HG03342 (cell line): Measurements from ENCODE around the gene SPTLC1.
"Not testable (repeated sequence)": the region's sequence is repeated elsewhere in the genome, so short reads cannot be mapped to it uniquely, and the experiment has no call there.

Experiments
- ATAC-seq: cut with Tn5 transposase; IDR thresholded peaks from one replicate; pipeline ENCODE4 v1.9.1; 2021; ENCODE audit warnings: mild to moderate bottlenecking, moderate library complexity; ENCODE audit not compliant: unreplicated experiment

Gene SPTLC1

DNA sequence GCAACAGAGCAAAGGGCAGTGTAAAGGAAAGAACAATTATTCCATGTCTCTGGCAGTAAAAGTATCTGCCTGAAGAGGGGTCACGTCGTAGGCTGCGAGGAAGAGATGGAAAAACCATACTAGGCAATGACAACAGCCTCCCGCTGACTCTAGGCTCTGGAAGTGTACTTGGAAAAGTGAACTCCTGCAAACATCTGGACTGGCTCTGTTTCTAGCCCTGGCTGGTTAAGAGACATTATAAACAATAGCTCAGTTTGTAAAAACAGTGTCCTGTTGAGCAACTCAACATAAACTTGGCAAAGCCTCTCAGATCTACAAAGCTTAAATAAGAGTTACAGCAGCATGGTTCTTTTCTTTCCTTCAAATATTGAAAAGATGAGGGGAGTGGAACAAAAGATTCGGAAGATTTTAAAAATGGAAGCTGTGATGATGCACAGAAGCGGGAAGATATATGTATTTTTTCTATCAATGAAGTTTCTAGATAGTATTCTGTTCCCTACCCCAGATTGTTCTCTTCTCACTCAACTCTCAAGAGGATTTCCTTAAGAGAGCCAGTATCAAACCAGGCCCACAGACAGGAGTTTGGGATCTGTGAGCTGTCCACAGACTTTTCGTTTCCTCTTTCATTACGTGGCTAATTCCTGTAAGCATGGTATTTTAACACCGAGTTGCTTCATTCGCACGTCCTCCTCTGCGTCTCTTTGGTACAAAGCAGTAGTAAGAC, 79.4 kb downstream of the SPTLC1 start:
- ATAC-seq, result no peak

DNA sequence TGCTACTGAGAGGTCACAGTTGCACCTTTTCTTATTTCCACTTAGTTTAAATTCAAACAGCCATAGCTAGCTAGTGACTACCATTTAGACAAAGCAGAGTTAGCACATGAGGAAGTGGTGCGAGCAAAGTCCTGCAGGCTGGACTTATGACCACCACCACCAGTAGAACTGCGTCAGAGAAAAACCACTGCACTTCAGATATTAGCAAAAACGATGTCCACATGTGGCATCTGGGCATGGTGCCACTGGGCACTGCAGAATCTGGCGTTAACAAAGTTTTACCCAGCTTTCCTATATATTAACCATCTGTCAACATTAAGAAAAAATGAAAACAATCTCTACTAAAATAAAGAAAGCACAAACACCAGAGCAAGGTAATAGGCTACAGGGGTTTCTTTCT, 80.1 kb downstream of the SPTLC1 start:
- no peak for ATAC-seq

DNA sequence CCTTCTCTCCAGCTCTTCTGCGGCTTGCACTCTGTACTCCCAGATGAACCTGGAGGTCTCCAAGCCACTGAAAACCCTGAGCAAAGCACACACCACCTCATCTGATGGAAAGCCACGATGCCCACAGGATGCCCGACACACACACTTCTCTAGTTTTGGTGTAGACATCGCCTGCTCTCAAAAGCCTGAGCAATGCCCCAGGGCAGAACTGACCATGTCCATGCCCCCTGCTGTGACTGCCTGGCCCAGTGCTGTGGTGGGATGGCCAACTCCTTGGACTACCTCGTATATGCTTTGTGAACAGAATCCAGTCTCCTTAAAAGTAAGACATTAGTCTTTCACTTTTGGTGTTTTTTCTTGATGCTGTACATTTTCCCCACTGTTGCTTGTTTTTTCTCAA, 81.2 kb downstream of the SPTLC1 start:
- no peak for ATAC-seq

DNA sequence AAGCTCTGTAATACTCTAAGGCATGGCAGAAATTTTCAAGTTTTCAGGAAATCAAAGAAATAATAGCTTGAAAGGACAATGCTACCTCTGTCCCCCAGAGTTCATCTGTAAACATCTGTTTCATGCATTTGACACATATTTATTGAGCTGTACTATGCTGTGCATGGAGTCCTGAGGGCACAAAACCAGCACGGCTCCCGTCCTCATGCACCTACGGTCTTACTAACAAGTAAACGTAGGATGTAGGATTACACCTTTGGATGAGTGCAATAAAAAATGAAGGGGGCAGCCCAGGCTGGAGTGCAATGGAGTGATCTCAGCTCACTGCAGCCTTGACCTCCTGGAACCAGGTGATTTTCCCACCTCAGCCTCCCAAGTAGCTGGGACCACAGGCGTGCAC, 81.9 kb downstream of the SPTLC1 start:
- no peak for ATAC-seq

DNA sequence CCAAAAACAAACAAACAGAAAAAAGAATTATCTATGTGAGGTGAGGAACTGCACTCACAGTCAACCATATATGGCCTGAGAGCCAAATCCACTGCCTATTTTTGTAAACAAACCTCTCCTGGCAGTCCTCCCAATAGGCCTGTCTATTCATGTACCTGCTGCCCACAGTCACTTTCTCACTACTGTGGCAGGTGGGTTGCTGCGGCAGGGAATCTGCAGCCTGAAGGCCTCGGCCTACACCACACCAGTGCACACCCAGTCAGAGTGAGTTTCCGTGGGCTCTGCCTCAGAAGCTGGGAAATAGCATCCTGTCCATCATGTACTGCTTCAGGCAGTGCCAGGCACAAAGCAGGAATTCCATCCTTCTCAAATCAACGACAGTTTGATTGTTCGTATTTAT, 82.3 kb downstream of the SPTLC1 start:
- no peak for ATAC-seq

DNA sequence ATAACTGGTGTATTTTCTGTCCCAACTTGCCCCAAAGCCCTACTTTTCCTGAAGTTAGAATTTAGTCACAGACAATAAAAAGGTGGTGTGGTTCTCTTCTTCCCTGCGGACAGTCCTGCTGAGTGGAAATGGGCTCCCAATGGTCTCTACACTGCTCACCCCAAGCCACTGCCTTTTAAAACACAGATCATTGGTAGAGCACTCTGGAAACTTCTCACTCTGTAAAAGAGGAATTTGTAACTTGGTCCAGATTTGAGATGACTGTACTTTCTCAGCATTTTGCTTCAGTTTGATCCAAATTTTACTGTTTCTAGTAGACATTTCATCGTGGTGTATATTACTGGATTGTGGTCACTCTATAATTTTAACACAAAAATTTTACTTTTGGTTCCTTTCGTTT, 84.8 kb downstream of the SPTLC1 start:
- ATAC-seq, result no peak

DNA sequence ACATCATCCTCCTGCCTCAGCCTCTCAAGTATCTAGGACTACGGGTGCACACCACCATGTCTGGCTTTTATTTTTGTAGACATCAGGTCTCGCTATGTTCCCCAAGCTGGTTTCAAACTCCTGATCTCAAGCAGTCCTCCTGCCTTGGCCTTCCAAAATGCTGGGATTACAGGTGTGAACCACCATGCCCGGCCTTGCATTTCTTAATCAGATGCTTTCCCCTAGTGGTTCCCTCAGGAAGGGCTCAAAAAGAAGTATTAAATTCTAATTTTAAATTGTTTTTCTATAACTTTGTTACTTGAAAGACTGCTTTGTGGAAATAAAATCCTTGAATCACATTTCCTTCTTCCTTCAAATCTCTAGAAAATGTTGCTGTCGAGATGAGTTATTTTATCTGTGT, 85.7 kb downstream of the SPTLC1 start:
- ATAC-seq, result no peak

DNA sequence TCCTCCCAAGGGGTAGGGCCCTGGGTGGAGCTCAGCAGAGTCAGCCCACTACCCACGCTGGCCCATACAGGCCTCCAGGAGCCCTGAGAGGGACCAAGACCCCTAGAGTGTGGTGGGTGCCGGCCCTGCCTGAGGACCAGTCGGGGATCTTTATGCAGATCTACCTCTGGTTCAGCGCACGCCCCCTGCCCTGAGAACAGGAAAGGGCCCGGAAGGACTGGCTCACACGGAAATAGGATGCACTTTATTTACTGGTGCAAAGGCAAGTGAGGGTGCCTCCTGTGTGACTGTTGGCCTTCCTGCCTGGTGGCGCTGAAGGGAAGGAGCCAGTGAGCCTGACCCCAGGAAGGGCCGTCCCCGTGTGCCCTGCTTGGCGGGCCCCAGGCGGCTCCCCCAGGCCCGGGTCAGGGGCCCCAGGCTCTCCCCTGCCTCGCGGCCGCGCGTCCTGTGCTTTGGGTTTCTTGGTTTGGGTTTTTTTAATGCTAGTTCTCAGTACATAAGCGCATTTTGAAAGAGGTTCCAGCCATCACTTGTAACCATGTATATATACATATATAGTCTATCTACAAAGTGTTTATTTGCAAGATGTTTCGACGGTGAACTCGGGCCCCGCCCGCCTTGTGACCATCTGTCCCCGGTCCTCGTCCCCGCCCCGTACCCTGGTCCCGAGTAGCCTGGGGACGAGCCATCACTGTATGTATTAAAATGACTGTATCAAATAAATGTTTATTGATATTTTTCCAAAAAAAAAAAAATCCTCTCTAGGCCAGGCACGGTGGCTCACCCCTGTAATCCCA, 88.8 kb downstream of the SPTLC1 start:
- no peak for ATAC-seq

DNA sequence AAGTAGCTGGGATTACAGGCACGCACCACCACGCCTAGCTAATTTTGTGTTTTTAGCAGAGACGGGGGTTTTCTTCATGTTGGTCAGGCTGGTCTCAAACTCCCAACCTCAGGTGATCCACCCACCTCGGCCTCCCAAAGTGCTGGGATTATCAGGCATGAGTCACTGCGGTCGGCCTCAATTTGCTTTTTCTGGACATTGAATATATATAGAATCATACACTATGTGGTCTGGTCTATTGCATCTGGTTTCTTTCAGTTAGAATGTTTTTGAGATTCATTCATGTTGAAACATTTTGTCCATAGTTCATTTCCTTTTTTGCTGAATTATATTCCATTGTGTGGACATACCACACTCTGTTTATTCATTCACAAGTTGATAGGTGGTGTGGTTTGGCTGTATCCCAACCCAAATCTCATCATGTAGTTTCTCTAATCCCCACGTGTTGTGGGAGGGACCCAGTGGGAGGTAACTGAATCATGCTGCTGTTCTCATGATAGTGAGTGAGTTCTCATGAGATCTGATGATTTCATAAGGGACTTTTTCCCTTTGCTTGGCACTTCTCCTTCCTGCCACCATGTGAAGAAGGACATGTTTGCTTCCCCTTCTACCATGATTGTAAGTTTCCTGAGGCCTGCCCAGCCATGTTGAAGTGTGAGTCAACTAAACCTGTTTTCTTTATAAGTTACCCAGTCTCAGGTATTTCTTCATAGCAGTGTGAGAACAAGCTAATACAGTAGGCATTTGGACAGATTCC, 93.2 kb downstream of the SPTLC1 start:
- not testable (repeated sequence) for ATAC-seq

DNA sequence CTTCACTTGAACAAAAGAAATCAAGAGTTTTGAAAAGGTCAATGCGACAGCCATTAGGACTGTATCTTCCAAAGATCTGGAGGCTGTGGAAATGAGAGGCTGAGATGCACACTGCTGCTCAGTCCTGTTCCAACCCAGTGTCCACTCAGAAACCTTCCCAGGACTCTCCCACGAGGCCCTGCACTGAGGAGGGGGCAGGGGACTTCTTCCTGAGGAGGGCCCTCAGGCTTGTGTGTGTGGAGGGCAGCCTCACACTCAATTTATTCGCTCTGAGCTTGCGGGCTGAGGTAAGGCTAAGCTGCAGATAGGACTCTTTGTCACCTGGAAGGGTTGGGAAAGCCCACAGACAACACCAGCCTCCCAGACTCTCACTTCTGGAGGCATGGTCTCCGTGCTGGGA, 95.6 kb downstream of the SPTLC1 start:
- no peak for ATAC-seq

DNA sequence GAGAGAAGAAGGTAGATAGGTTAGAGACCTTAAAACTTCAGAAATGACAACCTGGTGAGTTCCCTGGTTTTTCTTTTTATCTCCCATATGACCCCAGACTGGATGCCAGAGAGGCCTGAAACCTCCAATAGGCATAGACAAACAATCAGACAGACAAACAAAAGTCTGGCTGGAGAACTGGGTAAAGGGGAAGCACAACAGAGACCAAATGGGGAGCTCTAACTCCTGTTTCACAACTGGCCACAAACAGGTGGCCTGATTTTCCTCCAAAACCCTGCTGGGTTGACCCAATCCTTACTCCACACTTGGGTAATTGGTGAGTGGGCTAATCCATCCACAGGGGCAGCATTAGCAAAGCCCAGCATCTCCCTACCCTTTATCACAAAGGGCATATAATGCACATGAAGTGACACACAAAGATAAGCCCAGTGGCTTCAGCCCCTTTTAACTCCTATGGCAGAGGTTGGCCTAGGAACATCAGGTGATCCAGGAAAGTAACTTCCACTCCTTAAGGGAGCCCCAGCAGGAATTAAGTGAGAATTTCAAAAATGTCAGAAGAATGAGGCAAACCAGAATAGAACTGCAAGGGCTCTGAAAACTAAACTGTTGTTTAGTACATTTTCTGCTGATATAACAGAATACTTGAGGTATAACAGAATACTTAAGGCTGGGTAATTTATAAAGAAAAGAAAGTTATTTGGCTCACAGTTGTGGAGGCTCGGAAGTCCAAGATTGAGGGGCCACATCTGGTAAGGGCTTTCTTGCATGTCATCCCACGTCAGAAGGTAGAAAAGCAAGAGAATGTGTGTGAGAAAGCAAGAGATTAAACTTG, 104.3 kb downstream of the SPTLC1 start:
- no peak for ATAC-seq

DNA sequence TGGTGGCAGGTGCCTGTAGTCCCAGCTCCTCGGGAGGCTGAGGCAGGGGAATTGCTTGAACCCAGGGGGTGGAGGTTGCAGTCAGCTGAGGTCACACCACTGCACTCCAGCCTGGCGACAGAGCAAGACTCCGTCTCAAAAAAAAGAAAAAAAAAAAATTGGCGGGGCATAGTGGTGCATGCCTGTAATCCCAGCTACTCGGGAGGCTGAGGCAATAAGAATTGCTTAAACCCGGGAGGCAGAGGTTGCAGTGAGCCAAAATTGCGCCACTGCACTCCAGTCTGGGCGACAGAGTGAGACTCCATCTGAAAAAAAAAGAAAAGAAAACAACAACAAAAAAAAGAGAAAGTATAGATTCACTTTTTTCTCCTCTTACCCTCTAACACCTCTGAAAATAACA, 105.0 kb downstream of the SPTLC1 start:
- ATAC-seq, result not testable (repeated sequence)

DNA sequence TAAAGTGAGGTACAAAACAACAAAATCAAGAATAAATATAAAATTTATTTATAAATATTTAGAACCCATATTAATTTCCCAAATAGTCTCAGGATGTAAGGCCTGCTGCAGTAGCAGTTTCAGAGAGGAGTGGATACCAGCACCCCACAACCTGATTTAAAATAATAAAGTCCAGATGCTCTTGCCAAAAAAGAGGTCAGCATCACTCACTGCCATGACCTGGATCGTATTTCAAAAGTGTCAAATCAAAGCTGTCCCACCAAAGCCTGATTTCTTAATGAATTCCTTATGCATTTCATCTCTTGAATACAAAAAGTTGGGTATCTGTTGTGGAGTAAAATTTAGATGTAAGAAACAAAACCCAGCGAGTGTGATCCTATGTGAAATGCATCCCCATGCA, 107.2 kb downstream of the SPTLC1 start:
- no peak for ATAC-seq

DNA sequence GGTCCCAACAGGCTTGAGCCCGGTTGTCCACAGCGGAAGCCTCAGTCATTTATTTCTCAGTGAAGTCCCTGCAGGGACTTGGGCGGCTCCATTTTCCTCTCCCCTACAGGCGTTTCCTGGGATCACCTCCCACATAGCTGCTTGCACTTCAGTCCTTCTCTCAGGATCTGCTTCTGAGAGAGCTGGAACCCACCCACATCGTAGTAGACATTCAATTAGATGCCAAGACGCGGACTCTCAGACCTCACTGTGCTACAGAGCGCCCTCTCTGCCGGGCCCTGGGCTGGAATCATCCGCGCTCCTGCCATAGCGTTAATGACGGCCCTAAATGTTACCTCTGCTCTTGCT, 111.2 kb downstream of the SPTLC1 start:
- no peak for ATAC-seq

DNA sequence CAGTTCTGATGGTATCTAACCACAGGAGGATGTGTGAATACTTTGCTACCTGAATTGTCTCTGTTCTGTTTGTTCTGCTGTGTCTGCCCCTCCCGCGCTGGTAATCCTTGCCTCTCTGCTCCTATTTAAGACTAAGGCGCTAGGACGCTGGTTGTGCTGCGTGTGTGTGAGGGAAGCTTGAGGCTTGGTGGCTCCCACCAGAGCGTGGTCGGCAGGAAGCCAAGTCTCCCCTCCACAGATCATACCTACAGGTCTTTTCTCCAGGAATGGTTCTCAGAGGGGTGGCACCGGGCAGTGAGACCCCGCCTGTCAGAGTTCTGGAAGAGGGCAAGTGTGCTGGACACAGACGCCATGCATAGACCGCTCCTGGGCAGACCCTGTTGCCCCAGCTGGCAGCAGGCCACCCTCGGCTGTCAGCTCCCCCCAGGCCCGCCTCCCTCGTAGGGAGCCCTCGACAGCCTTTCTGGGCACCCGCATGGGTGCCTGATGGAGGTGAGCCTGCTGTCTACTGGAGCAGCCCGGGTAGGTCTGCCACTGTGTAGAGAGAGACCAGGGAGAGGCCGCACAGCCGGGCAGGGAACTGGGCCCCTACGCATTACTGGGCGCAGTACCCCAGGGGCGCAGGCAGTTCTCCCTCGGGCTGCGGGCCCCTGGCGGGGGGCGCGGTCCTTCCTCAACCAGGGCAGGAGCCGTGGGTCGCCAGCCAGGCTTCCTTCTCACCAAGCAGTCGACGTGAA, 111.7 kb downstream of the SPTLC1 start:
- no peak for ATAC-seq

DNA sequence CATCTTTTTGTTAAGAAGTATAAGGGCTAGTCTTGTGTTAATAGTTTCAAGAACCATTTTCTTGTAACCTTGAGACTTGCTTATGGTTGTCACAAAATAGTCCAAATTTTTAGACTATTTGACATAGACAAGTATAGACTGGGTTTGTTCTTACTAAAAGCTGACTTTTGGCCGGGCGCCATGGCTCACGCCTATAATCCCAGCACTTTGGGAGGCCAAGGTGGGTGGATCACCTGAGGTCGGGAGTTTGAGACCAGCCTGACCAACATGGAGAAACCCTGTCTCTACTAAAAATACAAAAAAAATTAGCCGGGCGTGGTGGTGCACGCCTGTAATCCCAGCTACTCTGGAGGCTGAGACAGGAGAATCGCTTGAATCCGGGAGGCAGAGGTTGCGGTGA, 113.3 kb downstream of the SPTLC1 start:
- not testable (repeated sequence) for ATAC-seq

DNA sequence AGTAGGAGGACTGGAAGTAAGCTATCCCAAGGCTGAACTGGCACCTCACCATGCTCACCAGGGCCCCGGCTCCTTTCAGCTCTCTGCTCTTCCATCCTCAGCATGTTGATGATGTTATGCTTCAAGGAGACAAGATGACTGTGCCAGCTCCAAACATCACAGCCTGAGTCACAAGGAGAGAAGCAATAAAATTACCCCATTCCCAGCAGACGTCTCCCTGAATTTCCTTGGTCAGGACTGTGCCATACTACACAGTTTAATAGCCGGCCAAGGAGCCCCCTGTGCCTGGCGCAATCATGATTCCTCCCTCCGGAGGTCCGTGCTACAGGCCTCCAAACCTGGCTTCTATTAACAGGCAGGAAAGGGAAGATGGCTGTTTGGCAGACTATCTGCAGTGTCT, 114.0 kb downstream of the SPTLC1 start:
- ATAC-seq, result no peak

DNA sequence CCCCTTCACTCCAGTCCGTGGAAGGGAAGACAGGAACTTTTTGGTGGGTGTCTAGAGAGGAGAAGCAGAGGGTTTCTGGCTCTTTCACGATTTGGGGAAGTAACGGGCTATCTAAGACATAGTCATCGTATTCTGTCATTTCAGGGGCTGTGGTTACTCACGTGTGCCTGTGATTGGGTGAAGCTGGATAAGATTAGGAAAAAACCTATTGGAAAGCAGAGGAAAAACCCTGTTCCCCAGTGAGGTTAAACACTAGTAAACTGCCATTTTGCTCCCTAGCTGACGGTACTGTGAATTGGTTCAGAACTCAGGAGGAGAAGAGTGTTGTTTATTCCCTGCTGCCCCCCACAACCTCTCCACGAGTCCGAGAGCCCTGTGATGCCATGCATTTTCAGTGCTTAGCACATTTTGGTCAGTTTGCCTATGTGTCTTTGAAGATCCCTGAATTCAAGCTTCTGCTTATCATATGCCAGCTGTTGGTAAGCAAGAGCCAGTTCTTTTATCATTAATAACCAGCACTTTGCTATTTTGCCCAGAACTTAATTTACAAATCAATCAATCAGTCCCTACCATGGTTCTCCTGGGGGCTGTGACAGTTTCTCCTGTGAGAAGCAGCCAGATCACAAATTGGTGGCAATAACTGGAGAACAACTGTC, 120.1 kb downstream of the SPTLC1 start:
- ATAC-seq, result no peak

DNA sequence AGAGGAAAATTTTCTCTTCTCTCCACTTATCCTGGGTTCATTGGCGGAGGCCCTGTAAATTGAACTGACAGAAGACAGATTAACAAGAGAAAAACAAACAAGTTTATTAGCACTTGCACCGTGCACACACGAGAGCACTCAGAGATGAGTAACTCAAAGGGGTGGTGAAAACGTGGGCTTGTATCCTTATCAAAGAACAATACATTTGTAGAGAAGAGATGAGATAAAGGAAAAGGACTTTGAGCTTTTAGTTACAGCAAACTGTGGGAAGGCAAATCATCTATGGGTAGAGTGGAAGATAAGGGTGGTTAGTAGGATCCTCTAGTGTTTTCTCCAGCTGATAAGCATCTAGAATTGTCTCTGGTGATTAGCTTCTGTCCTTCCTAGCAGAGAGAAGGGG, 120.8 kb downstream of the SPTLC1 start:
- no peak for ATAC-seq
